ENCODE measurements around the gene BCOR.

- TF ChIP-seq, protein P1, sequence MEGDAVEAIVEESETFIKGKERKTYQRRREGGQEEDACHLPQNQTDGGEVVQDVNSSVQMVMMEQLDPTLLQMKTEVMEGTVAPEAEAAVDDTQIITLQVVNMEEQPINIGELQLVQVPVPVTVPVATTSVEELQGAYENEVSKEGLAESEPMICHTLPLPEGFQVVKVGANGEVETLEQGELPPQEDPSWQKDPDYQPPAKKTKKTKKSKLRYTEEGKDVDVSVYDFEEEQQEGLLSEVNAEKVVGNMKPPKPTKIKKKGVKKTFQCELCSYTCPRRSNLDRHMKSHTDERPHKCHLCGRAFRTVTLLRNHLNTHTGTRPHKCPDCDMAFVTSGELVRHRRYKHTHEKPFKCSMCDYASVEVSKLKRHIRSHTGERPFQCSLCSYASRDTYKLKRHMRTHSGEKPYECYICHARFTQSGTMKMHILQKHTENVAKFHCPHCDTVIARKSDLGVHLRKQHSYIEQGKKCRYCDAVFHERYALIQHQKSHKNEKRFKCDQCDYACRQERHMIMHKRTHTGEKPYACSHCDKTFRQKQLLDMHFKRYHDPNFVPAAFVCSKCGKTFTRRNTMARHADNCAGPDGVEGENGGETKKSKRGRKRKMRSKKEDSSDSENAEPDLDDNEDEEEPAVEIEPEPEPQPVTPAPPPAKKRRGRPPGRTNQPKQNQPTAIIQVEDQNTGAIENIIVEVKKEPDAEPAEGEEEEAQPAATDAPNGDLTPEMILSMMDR (IDR thresholded peaks at IDR 0.05), result no peak
- no peak for TF ChIP-seq POLR2A (IDR thresholded peaks at IDR 0.05)
These were observed 62.0 kb downstream of the BCOR start for GRCh38 chrX:40035726-40036125.

Data from heart left ventricle (tissue), 13 donors.